ENCODE results near the gene AP1S1. TPM values are rescaled to one million over a fixed set of nuclear protein-coding genes. Genes with fewer than 3 reads are reported as not detected.
"Not testable (repeated sequence)": the region's sequence is repeated elsewhere in the genome, so short reads cannot be mapped to it uniquely, and the experiment has no call there.

The AP1S1 gene
- total RNA-seq (10 to 100 TPM in 7 of 10 donors, 1 to 10 TPM in 3; 7.8 to 15.2 (median 11.2) TPM), polyA plus RNA-seq (10 to 100 TPM; 16.1 to 33.1 TPM)
- long read RNA-seq, donor 1, transcript AP1S1-201 (5 exons, 1,303 nt), result major isoform, 5 of 6 reads
- long read RNA-seq, donor 1, partial matches to known transcripts, result 0 of 6 reads
- long read RNA-seq, donor 1, other reads (novel, unspliced or antisense), result 1 of 6 reads
- long read RNA-seq, donor 2, partial matches to known transcripts, result 0 of 3 reads
- long read RNA-seq, donor 2, other reads (novel, unspliced or antisense), result 1 of 3 reads
- long read RNA-seq, donor 3, partial matches to known transcripts, result 0 of 4 reads
- long read RNA-seq, donor 3, other reads (novel, unspliced or antisense), result 0 of 4 reads

DNA sequence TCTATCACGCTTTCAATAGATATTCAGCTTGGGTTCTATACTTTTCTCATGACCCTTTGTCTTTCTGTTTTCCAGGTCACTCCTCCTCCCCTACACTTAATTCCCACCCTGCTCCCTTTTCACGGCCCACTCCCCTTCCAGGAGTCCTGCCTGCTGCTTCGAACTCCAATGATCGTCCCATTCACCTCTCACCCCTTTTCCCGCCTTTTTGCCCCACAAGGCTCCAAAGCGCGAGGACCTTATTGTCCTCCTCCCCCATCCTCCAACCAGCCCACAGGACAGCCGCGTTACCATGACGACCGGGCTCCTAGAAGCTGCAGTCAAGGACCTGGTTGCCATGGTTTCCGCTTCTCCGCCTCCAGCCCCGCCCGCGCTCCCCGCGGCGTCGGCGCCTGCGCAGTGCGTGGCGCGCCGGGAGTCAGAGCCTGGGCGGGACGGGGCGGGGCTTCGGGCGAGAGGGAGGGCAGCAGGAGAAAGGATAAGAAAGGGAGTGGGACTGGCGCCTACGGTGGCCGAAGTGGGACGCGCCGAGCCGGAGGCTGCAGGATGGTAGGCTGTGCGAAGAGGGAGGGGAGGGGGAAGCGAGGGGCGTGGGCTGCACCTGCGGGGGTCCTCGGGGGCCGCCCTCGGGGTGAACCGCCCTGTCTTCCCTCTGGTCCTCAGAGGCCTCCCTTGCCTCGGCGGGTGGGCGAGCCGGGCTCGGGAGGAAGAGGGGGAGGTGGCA, at the start of gene AP1S1:
TSS of gene AP1S1 (plus strand) at position 508 of the 724 bp plus-strand sequence. CDS start at position 547, 39 bp downstream.
- Histone ChIP-seq H3K27me3 (peaks cover 0 to 10% (median 3%) of the 10 kb centered on the region in 7 donors), H3K36me3 (peaks cover 0 to 29% (median 8%) of the 10 kb centered on the region in 9 donors), H3K9me3 (no peaks in the 10 kb centered on the region), H3K27ac (peak within 1 kb of the TSS in 6 of 10 donors; percentile 22 to 77 (median 40)), H3K4me1 (peaks cover 3 to 20% (median 10%) of the 10 kb centered on the region in 9 donors), H3K4me3 (peak within 1 kb of the TSS; percentile 63 to 99 (median 84))
- 3 to 4% methylated on average over 35 to 50 of the region's 51 CpGs for WGBS, 2 donors
- ATAC-seq (peak; percentile 95 to 98 (median 97)), DNase-seq (peak; percentile 94 to 96)
- intact Hi-C loops (cut with DNase I), result no loop called here
- TF ChIP-seq, protein P1, sequence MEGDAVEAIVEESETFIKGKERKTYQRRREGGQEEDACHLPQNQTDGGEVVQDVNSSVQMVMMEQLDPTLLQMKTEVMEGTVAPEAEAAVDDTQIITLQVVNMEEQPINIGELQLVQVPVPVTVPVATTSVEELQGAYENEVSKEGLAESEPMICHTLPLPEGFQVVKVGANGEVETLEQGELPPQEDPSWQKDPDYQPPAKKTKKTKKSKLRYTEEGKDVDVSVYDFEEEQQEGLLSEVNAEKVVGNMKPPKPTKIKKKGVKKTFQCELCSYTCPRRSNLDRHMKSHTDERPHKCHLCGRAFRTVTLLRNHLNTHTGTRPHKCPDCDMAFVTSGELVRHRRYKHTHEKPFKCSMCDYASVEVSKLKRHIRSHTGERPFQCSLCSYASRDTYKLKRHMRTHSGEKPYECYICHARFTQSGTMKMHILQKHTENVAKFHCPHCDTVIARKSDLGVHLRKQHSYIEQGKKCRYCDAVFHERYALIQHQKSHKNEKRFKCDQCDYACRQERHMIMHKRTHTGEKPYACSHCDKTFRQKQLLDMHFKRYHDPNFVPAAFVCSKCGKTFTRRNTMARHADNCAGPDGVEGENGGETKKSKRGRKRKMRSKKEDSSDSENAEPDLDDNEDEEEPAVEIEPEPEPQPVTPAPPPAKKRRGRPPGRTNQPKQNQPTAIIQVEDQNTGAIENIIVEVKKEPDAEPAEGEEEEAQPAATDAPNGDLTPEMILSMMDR (IDR thresholded peaks at IDR 0.05), result no peak

GRCh38 chr7:101104799-101105198, 49.5 kb upstream of the AP1S1 start:
- H3K27me3 ChIP-seq, result peaks cover 0 to 14% (median 0%) of the 10 kb centered on the region in 7 donors
- H3K27ac ChIP-seq, result no peak overlapping the region
- no peak overlapping the region for H3K4me3 ChIP-seq
- TF ChIP-seq, protein P1 (IDR thresholded peaks at IDR 0.05), result no peak
- no peak for ATAC-seq
- no peaks in the 10 kb centered on the region for H3K9me3 ChIP-seq
- H3K4me1 ChIP-seq, result peaks cover 0 to 47% (median 33%) of the 10 kb centered on the region in 9 donors
- intact Hi-C loops (cut with DNase I), result no loop called here
- WGBS, 2 donors, result 69 to 85% methylated on average over 3 of the region's 3 CpGs
- no peaks in the 10 kb centered on the region for H3K36me3 ChIP-seq
- no peak for DNase-seq

- H3K4me3 ChIP-seq; ATAC-seq; DNase-seq; H3K36me3 ChIP-seq; H3K9me3 ChIP-seq; intact Hi-C loops (cut with DNase I); H3K27ac ChIP-seq: not testable (repeated sequence)
- 77 to 79% methylated on average over 5 of the region's 5 CpGs for WGBS, 2 donors
- Histone ChIP-seq H3K4me1 (peaks cover 0 to 43% (median 28%) of the 10 kb centered on the region in 9 donors), H3K27me3 (peaks cover 0 to 14% (median 0%) of the 10 kb centered on the region in 7 donors)
These were observed 49.0 kb upstream of the AP1S1 start for GRCh38 chr7:101105248-101105647.

DNA sequence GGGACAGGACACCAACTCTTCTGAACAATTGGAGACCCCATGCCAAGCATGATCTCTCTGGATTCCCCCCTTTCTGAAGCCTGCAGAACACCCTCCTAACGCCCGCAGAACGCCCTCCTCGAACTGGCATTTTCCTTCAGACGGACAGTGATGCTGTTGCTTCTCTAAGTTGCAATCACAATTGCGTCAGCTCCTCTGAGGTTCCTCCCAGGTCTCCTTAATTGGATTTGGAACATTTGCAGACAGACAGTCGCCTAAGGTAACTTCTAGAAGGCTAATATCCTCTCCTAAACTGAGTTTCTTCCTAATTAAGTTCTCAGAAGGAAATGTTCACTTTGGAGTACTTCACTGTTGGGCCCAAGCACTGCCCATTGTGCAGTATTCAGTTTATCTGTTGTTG, 47.9 kb upstream of the AP1S1 start:
- DNase-seq, result no peak
- Histone ChIP-seq H3K36me3 (no peaks in the 10 kb centered on the region), H3K4me1 (peaks cover under 1 to 43% (median 30%) of the 10 kb centered on the region in 9 donors), H3K27me3 (peaks cover 0 to 4% (median 0%) of the 10 kb centered on the region in 7 donors), H3K9me3 (no peaks in the 10 kb centered on the region), H3K4me3 (no peak overlapping the region), H3K27ac (no peak overlapping the region)
- TF ChIP-seq, protein P1 (IDR thresholded peaks at IDR 0.05), result no peak
- WGBS, 2 donors, result 91 to 94% methylated on average over 7 of the region's 7 CpGs
- ATAC-seq, result no peak
- intact Hi-C loops (cut with DNase I), result no loop called here
